Ramos (cell line): ENCODE results near the gene ADARB2.
"Not testable (repeated sequence)": the region's sequence is repeated elsewhere in the genome, so short reads cannot be mapped to it uniquely, and the experiment has no call there.

ENCODE experiments used
- in situ Hi-C: fragments of 300-500 bp; cut with MboI; formaldehyde crosslinking; loops from one replicate; pipeline ENCODE4 v1.14.3; 2022; ENCODE audit warnings: low sequenced_read_pairs; ENCODE audit not compliant: unreplicated experiment

Gene ADARB2

DNA sequence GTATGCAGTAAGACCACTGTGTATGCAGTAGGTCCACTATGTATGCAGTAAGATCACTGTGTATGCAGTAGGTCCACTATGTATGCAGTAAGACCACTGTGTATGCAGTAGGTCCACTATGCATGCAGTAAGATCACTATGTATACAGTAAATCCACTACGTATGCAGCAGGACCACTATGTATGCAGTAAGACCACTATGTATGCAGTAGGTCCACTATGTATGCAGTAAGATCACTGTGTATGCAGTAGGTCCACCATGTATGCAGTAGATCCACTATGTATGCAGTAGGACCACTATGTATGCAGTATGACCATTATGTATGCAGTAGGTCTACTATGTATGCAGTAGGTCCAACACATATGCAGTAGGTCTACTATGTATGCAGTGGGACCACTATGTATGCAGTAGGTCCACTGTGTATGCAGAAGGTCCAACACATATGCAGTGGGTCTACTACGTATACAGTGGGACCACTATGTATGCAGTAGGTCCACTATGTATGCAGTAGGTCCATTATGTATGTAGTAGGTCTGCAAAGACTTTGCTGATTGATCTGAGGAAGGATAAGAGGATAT lies 313.6 kb downstream of the ADARB2 start:
- in situ Hi-C loops, result no loop called here

DNA sequence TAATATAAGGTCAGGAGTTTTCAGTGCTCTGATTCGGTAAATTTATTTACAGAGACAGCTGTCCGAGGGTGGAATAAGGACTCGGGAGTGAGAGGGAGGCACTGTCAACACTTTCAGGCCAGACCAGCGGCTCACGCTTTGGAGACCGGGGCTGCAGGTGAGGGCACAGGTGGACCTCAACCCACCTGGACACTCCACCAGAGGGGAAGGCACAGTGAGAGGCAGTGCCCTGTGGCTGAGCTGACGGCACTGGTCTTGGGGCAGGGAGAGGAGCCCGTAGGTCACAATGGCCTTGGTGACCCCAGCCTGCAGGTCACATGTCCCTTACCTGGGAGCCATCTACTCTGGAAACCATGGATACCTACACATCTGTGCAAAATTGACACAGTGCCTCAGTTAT lies 315.1 kb downstream of the ADARB2 start:
- in situ Hi-C loops, result no loop called here

DNA sequence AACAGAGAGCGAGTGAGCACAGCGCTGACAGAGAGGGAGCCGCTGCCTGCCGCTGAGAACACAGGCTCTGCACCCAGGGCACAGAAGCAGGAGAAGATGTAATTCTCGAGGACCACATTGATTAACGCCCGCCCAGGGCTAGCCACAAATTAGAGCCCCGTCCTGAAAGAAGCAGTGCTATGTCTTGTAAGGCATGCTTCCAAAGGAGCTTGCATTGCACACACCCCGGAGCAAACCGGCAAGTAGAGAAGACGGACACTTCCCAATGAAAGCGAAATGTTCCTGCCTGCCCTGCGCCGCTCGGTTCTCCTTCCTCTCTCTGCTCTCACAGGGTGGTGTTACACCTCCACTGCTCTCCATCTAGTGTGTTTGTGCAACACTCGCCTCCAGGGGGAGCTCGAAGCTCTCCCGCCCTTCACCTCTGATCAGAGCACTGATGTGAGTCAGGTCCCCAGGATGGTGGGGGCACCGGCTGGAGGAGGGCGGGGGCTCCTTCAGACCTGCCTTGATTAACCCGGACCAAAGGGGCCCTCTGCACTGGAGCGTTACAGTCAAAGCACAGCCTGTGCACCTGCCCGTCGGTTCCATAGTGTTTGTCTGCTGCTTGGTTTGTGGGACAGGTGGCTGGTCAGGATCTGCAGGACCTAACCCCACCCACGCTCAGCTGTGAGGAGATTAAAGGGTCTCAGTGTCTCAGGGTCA lies 316.5 kb downstream of the ADARB2 start:
- in situ Hi-C loops, result no loop called here

DNA sequence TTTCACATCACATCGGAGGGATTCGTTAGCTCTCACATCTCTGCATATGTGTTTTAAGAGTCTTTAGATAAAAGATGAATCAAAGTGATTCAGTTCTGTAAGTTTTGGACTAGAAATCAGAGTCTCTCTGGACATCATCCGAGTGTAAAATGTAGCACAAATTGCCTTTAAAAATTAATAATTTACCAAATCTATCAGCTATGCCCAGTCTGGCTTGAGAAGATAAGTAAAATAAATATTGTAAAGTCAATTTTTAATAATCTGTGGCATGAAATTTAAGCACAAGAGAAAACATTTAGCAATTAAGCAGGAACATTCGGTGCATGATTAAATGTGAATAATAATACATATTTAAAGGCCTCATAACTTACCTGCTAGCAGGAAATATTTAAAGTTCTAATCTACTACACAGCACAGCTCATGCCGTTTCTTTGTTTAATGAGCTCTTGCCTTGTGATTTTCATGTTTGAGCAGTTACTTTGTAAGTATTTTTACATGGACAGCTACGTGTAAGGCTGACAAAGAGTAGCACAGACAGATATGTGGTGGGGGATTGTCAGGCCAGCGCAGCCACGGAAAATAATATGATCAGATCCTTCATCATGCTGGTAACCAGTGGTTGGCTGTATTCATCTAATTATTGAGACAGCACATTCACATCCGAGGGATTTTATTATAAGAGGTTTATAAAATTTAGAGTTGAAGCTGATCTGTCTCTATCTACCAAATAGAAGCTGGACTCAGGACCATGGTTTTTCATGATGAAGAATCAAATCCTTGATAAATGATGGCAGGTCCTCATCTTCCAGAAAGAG lies 317.3 kb downstream of the ADARB2 start:
- in situ Hi-C loops, result no loop called here

DNA sequence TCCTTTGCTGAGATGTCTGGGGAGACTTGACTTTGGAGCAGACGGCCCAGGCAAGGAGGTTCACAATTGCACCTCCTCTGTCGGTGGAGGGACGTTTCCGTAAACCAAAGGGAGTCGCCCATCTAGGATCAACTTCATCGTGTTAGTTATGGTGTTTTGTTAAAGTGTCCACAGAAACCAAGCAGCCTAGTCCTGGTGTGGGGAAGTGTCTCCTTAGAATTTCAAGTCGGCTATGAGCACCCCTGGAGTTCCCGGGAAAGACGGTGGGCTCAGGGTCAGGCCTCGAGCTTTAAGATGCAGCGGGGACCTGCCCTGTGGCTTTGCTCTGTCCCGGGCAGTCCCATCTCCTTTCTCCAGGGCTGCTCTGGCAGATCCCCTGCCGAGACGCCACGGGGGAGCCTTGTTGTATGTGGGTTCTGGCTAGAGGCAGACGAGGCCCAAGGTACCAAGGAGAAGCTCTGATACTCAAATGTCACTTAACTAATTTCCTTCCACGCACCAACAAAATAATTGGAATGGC lies 319.2 kb downstream of the ADARB2 start:
- in situ Hi-C loops, result no loop called here

DNA sequence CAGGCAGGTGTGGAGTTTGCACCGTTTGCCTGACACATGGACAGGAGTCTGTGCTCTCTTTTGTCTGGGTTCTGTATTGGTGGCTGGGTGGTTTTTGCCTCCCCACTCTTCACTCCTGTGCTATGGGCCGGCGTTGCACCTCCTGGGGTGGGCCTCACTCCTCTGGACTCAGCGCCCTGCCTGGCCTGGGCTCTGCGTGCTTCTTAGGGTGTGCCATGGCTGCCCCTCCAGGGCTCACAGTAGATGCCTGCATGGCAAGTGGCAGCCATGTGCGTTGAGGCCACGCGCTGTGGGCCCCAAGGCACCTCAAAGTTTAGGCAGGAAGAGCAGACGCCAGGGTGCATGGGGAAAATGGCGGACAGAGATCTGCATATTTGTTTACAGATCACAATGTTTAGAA lies 319.8 kb downstream of the ADARB2 start:
- in situ Hi-C loops, result no loop called here

DNA sequence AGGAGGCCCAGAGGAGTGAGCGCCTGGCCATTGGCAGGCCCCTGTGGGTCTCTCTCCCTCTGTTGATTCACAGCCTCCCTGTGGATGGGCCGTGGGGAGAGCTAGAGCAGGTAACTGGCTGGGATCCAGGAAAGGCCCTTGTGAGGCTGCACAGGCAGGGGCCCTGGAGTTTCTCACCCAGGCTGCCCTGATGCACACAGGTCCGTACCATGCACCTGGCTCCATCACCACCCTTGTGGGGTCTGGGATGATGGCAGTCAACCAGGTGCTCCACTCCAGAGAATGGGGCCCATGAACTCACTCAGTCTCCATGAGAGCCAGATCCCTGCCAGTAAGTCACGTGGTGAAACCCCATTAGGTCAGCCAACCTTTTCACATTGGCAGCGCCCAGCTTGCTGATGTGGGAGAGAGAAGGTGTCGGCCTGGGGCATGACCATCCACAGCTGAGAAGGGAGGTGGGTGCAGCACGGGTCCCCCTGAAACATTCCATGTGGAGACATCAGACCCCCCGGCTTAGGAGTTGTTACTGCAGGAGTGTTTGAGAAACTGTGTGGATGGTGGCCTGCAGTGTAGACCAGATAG lies 320.8 kb downstream of the ADARB2 start:
- in situ Hi-C loops, result no loop called here

DNA sequence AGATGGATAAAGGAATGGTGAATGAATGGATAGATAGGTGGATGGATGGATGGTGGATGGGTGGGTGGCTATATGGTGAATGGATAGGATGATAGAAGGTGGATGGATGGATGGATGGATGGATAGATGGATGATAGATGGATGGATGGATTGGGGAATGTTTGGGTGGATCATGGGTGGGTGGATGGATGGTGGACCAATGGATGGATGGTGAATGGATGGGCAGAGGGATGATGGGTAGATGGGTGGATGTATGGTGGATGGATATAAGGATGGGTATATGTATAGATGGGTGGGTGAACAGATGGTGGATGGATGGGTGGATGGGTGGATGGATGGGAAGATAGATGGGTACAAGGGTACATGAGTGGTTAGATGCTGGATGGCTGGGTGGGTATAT lies 322.4 kb downstream of the ADARB2 start:
- in situ Hi-C loops, result no loop called here

DNA sequence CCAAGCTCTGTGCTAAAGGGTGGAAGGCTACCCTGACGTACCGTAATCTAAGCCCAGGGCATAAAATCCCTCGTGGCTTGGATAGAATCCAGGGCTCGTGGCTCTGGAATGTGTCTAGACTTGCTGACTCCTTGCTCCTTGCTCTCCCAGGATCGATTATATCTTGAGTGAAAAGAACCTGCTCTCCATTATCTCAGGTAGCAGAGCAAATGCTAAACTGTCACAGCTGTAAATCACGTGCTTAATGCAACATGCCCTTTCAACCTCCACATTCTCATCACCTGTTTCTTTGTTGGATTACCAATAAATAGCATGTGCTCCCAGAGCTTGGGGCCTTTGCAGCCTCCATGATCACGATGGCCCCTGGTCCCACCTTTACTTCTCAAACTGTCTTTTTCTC lies 323.0 kb downstream of the ADARB2 start:
- in situ Hi-C loops, result not testable (repeated sequence)

DNA sequence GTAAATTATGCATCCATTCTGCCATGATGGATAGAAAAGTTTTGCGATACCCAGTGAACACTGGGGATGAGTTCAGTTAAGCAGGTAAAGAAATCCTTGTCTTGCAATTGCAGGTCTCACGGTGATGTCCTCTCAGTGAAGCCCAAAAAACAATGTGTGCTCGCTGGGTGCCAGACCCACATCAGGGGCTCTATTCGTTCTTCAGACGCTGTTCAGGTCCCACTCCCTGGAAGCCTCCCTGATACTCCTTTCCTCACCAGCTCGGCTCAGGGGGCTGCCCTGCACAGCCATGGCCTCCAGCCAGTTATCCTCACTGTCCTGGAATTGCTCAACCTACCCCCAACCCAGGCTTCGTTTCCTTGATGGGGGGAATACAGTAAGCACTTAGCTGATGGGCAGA lies 323.5 kb downstream of the ADARB2 start:
- in situ Hi-C loops, result no loop called here

DNA sequence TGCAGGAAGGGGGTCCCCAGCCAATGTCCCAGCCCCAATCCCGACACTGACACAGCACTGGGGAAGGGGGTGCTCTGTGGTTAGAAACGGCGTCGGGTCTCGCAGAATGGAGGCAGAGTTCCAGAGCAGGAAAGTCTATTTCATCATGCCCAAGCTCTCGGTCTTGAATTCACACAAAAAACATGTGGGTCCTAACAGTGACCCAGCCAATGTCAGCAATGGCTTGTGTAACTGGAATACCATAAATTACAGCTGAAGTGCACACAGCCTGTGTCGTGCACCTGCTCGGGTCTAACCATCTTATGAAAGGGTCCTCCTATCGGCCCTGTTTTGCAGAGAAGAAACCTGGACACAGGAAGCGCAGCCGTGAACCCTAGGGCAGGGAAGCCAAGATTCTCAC lies 324.1 kb downstream of the ADARB2 start:
- in situ Hi-C loops, result no loop called here

DNA sequence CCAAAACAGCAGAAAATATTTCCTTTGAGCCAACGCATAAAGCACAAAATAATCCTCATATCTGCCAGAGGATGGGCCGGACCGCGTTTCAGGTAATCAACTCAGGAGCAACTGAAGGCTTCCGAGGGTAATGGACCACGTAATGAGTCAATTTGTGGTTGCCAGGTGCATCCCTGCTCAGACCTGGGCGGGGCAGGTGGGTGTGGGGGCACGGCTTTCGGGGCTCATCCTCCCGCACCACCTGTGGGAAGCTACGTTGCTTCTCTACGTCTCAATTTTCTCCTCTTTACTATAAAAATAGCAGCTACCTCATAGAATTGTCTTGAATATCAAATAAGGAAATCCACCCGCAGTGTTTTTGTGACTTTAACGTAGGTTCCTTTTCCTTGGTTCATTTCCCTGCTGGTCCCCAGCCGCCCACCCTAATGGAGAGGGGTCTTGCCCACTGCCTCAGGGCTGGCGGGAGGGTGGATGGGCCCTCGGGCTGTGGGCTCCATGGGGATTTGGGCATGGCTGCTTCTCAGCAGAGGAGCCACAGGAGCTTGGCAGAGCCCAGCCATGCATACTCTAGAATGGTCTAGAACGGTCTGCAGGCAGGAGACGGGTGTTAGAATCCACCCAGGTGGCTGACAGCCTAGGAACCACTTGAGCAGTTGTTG lies 324.7 kb downstream of the ADARB2 start:
- in situ Hi-C loops, result no loop called here

DNA sequence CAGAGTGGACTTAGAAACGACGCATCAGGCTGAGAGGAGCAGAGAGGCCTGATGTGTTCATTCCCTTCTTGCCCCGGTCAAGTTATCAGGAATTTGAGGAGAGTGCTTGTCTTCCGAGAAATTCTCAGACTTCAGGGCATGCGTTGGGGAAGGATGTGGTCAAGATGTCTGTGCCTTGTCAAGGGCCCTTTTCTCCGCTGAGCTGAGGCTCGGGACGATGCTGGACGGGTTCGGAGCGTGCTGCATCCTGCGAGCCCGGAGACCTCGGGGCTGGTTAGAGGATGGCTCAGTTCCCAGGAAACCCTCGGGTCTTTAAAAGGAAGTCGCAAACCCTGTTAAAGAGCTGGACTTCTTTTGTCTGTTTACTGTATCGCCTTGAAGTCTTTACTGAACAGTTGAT lies 325.4 kb downstream of the ADARB2 start:
- in situ Hi-C loops, result no loop called here

DNA sequence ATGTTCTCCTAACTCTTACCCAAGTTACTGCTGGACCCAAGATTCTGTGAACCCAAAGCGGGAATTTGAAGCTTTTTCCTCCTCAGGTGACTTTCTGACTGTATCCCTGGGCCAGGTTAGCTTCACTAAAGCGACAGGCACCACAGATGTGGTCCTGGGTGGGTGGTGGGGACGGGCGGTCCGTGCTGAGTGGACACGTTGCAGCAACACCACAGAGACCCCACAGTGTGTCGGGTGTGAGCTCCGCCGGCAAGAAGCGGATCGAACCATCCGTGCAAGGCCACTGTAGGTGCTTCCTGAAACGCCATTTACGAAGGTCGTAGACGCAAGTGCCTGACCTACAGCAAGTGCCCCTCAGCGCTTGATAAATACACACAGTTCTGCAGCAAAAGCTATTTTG lies 325.9 kb downstream of the ADARB2 start:
- in situ Hi-C loops, result no loop called here

DNA sequence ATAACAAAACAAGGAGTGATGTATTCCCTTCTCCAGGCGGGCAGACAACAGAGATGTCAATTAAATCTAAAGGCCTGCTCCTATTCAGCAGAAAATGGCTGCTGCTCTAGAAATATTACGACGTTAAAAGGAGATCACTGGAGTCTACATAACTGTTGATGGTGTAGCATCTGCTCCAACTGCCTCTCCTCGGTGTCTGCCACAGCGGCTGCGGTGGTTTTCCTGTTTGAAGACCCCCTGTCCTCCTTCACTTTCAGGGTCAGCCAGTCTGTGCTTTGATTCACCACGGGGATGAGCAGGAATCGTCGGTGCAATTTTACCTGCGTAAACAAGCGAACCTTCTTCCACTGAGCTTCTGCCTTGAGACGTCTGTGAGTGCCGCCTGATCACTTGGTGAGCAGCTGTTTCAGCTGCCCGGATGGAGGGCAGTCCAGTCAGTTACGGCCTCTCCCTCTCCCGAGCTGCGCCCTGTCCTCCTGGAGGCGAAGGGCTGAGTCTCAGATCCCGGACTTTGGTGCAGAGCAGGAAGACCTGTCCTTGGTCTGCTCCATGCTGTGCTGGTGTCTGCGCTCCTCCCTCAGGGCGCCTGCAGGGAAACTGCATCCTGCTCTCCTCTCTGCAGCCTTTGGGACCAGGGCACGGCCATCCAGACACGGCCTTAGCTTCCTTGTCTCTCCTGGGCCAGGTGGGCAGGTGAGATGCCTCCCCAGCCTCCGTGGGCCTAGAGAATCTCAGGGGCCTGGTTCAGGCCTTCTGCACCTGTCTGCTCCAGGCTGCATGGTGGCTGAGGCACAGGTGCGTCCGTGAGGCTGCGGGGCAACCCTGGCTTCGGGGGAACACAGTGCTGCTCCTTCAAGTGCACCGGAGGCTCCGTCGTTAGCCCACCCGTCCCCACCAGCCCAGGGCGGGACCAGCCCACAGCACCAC lies 326.6 kb downstream of the ADARB2 start:
- in situ Hi-C loops, result no loop called here

DNA sequence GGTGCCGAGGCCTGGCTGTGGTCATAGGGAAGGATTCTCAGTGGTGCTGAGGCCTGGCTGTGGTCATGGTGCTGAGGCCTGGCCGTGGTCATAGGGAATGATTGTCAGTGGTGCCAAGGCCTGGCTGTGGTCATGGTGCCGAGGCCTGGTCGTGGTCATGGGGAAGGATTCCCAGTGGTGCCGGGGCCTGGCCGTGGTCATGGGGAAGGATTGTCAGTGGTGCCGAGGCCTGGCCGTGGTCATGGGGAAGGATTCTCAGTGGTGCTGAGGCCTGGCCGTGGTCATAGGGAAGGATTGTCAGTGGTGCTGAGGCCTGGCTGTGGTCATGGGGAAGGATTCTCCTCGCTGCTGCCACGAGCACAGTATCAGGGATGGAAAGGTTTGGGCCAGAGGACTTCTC lies 327.3 kb downstream of the ADARB2 start:
- in situ Hi-C loops, result no loop called here

DNA sequence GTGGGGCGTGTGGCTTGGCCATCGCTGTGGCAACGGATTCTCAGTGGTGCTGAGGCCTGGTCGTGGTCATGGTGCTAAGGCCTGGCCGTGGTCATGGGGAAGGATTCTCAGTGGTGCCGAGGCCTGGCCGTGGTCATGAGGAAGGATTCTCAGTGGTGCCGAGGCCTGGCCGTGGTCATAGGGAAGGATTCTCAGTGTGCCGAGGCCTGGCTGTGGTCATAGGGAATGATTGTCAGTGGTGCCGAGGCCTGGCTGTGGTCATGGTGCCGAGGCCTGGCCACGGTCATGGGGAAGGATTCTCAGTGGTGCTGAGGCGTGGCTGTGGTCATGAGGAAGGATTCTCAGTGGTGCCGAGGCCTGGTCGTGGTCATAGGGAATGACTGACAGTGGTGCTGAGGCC lies 327.9 kb downstream of the ADARB2 start:
- in situ Hi-C loops, result no loop called here

DNA sequence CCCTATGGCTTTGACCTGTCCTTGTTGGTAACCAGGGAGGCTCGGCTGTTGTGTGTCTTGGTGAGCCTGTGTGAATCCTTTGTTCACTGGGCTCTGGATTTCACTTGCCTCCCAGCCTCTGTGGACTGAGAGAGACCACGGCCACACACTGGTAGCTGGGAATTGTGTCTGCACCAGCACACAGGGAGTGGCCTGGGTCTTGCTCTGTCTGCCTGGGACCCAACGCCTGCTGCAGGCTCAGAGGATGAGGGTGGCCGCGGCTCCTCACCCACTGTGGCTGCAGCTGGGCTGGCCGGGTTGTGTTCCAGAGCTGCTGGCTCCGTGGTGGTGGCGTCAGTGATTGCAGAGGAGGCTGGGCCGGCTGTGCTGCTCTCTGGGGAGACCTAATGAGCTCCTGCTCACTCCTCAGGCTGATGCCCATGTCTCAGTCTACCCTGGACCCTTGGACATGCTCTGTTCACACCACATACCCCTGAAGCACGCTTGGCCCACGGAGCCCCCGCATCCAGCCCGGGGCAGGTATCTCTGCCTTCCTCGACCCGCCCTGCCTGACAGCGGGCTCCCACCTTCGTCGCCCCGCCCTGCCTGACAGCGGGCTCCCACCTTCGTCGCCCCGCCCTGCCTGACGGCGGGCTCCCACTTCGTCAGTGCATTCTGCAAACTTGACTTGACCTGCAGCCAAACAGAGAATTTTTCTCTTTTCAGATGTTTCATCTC lies 328.5 kb downstream of the ADARB2 start:
- in situ Hi-C loops, result no loop called here
